Activated CD4-positive, alpha-beta T cell treated with anti-CD3 and anti-CD28 coated beads for 48 hours (primary cell): Measurements from ENCODE around the gene TAS2R20.

Source experiments
- DNase-seq: peaks from one replicate; pipeline ENCODE4 v3.0.0-alpha.2; 2020

Gene TAS2R20

GRCh38 chr12:10957741-10958140, 40.4 kb downstream of the TAS2R20 start:
- DNase-seq: no peak

DNA sequence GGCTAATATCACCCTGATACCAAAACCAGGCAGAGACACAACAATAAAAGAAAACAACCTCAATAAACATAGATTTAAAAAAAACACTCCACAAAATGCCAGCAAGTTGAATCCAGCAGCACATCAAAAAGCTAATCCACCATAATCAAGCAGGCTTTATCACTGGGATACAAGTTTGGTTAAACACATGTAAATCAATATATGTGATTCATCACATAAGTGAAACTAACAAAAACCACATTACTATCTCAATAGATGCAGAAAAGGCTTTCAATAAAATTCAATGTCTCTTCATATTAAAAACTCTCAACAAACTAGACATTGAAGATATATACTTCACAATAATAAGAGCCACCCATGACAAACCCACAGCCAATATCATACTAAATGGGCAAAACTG, 42.0 kb downstream of the TAS2R20 start:
- DNase-seq: no peak

GRCh38 chr12:10952645-10953044, 45.5 kb downstream of the TAS2R20 start:
- no peak for DNase-seq
